Duodenal mucosa (tissue), 2 donors: ENCODE data around the gene PHGDH.
"Not testable (repeated sequence)": the region's sequence is repeated elsewhere in the genome, so short reads cannot be mapped to it uniquely, and the experiment has no call there.

Experiments
- H3K27ac ChIP-seq: one replicate; pipeline ENCODE4 v1.7.0; 2013; ENCODE audit warnings: low read depth, low read length
- H3K27me3 ChIP-seq, 2 donors: one replicate each; pipeline ENCODE4 v1.7.0; 2013; ENCODE audit warnings: low read length in 2 of 2, control low read depth in 1 of 2; ENCODE audit not compliant: insufficient read depth in 2 of 2, control insufficient read depth in 1 of 2
- H3K36me3 ChIP-seq, 2 donors: one replicate each; pipeline ENCODE4 v1.7.0; 2013; ENCODE audit warnings: low read length in 2 of 2, control low read depth in 1 of 2; ENCODE audit not compliant: insufficient read depth in 2 of 2, control insufficient read depth in 1 of 2
- H3K4me1 ChIP-seq, 2 donors: one replicate each; pipeline ENCODE4 v1.7.0; 2013; ENCODE audit warnings: low read length in 2 of 2, control low read depth in 1 of 2; ENCODE audit not compliant: insufficient read depth in 2 of 2, control insufficient read depth in 1 of 2
- H3K4me3 ChIP-seq, 2 donors: one replicate each; pipeline ENCODE4 v1.7.0; 2013; ENCODE audit warnings: low read length in 2 of 2, low read depth in 1 of 2
- H3K9ac ChIP-seq, 2 donors: one replicate each; pipeline ENCODE4 v1.7.0; 2013; ENCODE audit warnings: low read length in 2 of 2, low read depth in 1 of 2
- H3K9me3 ChIP-seq, 2 donors: one replicate each; pipeline ENCODE4 v1.7.0; 2013; ENCODE audit warnings: low read length in 2 of 2, control low read depth in 1 of 2; ENCODE audit not compliant: control insufficient read depth in 1 of 2

PHGDH gene

GRCh38 chr1:119689511-119689910, 22.2 kb upstream of the PHGDH start:
- Histone ChIP-seq H3K4me3 (no peak overlapping the region), H3K27ac (no peak overlapping the region), H3K4me1 (no peaks in the 10 kb centered on the region), H3K36me3 (no peaks in the 10 kb centered on the region), H3K9me3 (no peaks in the 10 kb centered on the region), H3K27me3 (no peaks in the 10 kb centered on the region), H3K9ac (no peak overlapping the region)

DNA sequence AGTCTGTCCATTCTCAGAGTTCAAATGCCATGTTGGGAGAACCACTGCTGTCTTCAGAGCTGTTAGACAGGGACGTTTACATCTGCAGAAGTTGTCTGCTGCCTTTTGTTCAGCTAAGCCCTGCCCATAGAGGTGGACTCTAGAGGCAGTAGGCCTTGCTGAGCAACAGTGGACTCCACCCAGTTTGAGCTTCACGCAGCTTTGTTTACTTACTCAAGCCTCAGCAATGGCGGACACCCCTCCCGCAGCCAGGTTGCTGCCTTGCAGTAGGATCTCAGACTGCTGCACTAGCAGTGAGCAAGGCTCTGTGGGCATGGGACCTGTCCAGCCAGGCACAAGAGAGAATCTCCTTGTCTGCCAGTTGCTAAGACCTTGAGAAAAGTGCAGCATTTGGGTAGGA, 14.9 kb upstream of the PHGDH start:
- H3K9ac ChIP-seq, H3K4me3 ChIP-seq, H3K36me3 ChIP-seq, H3K9me3 ChIP-seq, H3K4me1 ChIP-seq, H3K27ac ChIP-seq, H3K27me3 ChIP-seq: not testable (repeated sequence)

- Histone ChIP-seq H3K4me3 (no peak overlapping the region), H3K27me3 (no peaks in the 10 kb centered on the region), H3K4me1 (no peaks in the 10 kb centered on the region), H3K36me3 (no peaks in the 10 kb centered on the region), H3K9ac (no peak overlapping the region), H3K9me3 (peaks cover 7 to 9% of the 10 kb centered on the region in 2 donors), H3K27ac (no peak overlapping the region)
These were observed 14.1 kb upstream of the PHGDH start for GRCh38 chr1:119697598-119697997.

DNA sequence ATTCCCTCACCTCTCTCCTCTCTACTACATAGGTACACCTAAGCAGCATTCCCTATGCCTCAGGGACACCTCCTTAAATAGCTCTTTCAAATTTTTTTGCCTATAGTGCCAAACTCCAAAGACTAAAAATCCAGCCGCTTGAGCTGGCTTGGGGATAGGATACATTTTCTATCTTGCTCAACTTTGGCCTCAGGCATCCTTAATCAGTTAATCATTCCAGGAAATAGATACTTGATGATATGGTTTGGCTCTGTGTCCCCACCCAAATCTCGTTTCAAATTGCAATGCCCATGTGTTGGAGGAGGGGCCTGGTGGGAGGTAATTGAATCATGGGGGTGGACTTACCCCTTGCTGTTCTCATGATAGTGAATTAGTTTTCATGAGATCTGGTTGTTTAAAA, 11.4 kb upstream of the PHGDH start:
- H3K4me1 ChIP-seq = no peaks in the 10 kb centered on the region
- no peak overlapping the region for H3K9ac ChIP-seq
- peaks cover 7 to 9% of the 10 kb centered on the region in 2 donors for H3K9me3 ChIP-seq
- H3K4me3 ChIP-seq = no peak overlapping the region
- no peaks in the 10 kb centered on the region for H3K36me3 ChIP-seq
- no peaks in the 10 kb centered on the region for H3K27me3 ChIP-seq
- H3K27ac ChIP-seq = no peak overlapping the region

GRCh38 chr1:119701659-119702058, 10.1 kb upstream of the PHGDH start:
- Histone ChIP-seq H3K27ac (no peak overlapping the region), H3K27me3 (no peaks in the 10 kb centered on the region), H3K4me1 (no peaks in the 10 kb centered on the region), H3K36me3 (no peaks in the 10 kb centered on the region), H3K4me3 (no peak overlapping the region), H3K9ac (no peak overlapping the region), H3K9me3 (peaks cover 7 to 9% of the 10 kb centered on the region in 2 donors)

DNA sequence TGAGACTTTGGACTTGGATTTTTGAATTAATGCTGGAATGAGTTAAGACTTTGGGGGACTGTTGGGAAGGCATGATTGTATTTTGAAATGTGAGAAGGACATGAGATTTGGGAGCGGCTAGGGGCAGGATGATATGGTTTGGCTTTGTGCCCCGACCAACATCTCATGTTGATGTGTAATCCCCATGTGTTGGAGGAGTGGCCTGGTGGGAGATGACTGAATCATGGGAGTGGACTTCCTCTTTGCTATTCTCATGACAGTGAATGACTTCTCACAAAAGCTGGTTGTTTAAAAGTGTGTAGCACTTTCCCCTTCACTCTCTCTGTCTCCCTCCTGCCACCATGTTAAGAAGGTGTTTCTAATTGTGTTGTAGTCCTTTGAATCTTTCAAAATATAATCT, 9.3 kb upstream of the PHGDH start:
- H3K9ac ChIP-seq = no peak overlapping the region
- no peaks in the 10 kb centered on the region for H3K27me3 ChIP-seq
- no peak overlapping the region for H3K4me3 ChIP-seq
- H3K4me1 ChIP-seq = no peaks in the 10 kb centered on the region
- H3K27ac ChIP-seq = no peak overlapping the region
- H3K9me3 ChIP-seq = peaks cover 7 to 9% of the 10 kb centered on the region in 2 donors
- no peaks in the 10 kb centered on the region for H3K36me3 ChIP-seq

- Histone ChIP-seq H3K27me3 (no peaks in the 10 kb centered on the region), H3K9ac (no peak overlapping the region), H3K4me1 (no peaks in the 10 kb centered on the region), H3K4me3 (no peak overlapping the region), H3K9me3 (peaks cover 7 to 9% of the 10 kb centered on the region in 2 donors), H3K36me3 (no peaks in the 10 kb centered on the region), H3K27ac (no peak overlapping the region)
These were observed 7.9 kb upstream of the PHGDH start for GRCh38 chr1:119703666-119704450.

GRCh38 chr1:119706599-119706998, 5.1 kb upstream of the PHGDH start:
- H3K36me3 ChIP-seq, H3K27me3 ChIP-seq, H3K9ac ChIP-seq, H3K9me3 ChIP-seq, H3K4me1 ChIP-seq, H3K4me3 ChIP-seq, H3K27ac ChIP-seq: not testable (repeated sequence)

- H3K27me3 ChIP-seq, H3K9me3 ChIP-seq, H3K36me3 ChIP-seq, H3K27ac ChIP-seq, H3K9ac ChIP-seq: not testable (repeated sequence)
- H3K4me1 ChIP-seq = peaks cover 0 to 10% of the 10 kb centered on the region in 2 donors
- H3K4me3 ChIP-seq = peak overlapping the region; percentile 64 to 88
These were observed 354 bp upstream of the PHGDH start for GRCh38 chr1:119711356-119711803.

- Histone ChIP-seq H3K27me3 (peaks cover 4 to 5% of the 10 kb centered on the region in 2 donors), H3K4me1 (peaks cover 0 to 10% of the 10 kb centered on the region in 2 donors), H3K9me3 (no peaks in the 10 kb centered on the region), H3K4me3 (peak overlapping the region; percentile 64 to 88), H3K9ac (peak overlapping the region; percentile 8 to 34), H3K36me3 (no peaks in the 10 kb centered on the region), H3K27ac (no peak overlapping the region)
These were observed 756 bp downstream of the PHGDH start for GRCh38 chr1:119712342-119713038.
